GM18519 (cell line): Measurements from ENCODE around the gene NPNT.
"Not testable (repeated sequence)": the region's sequence is repeated elsewhere in the genome, so short reads cannot be mapped to it uniquely, and the experiment has no call there.

Source experiments
- ATAC-seq: cut with Tn5 transposase; IDR thresholded peaks from one replicate; pipeline ENCODE4 v1.9.1; 2021; ENCODE audit warnings: mild to moderate bottlenecking, moderate library complexity; ENCODE audit not compliant: unreplicated experiment, low FRiP score

The NPNT gene

GRCh38 chr4:105894660-105895582 lies at the start of gene NPNT:
NPNT (plus strand) TSS chr4:105895471; CDS start chr4:105895653, 182 bp downstream.
- peak; percentile 46 for ATAC-seq

- ATAC-seq, result no peak
These were observed 49.7 kb upstream of the NPNT start for GRCh38 chr4:105845559-105845958.

GRCh38 chr4:105848359-105848758 lies 46.9 kb upstream of the NPNT start:
- ATAC-seq, result not testable (repeated sequence)

- ATAC-seq, result no peak
These were observed 44.1 kb upstream of the NPNT start for GRCh38 chr4:105851196-105851595.

GRCh38 chr4:105852230-105852629 lies 43.0 kb upstream of the NPNT start:
- not testable (repeated sequence) for ATAC-seq

GRCh38 chr4:105858466-105859040 lies 36.7 kb upstream of the NPNT start:
- ATAC-seq, result no peak

- ATAC-seq, result no peak
These were observed 36.0 kb upstream of the NPNT start for GRCh38 chr4:105859233-105859632.

GRCh38 chr4:105870963-105871362 lies 24.3 kb upstream of the NPNT start:
- no peak for ATAC-seq

GRCh38 chr4:105871997-105872396 lies 23.3 kb upstream of the NPNT start:
- no peak for ATAC-seq

GRCh38 chr4:105875233-105875632 lies 20.0 kb upstream of the NPNT start:
- ATAC-seq, result no peak

GRCh38 chr4:105878668-105879067 lies 16.6 kb upstream of the NPNT start:
- no peak for ATAC-seq

GRCh38 chr4:105887508-105887907 lies 7.8 kb upstream of the NPNT start:
- ATAC-seq, result no peak

- ATAC-seq, result peak; percentile 32
These were observed 551 bp downstream of the NPNT start for GRCh38 chr4:105895583-105896460.

- no peak for ATAC-seq
These were observed 1.2 kb downstream of the NPNT start for GRCh38 chr4:105896461-105896942.

GRCh38 chr4:105896984-105897775 lies 1.9 kb downstream of the NPNT start:
- no peak for ATAC-seq

GRCh38 chr4:105900541-105900940 lies 5.3 kb downstream of the NPNT start:
- ATAC-seq, result no peak

GRCh38 chr4:105902550-105903262 lies 7.4 kb downstream of the NPNT start:
- ATAC-seq, result no peak

- ATAC-seq, result no peak
These were observed 14.6 kb downstream of the NPNT start for GRCh38 chr4:105909787-105910281.

GRCh38 chr4:105911426-105911825 lies 16.2 kb downstream of the NPNT start:
- no peak for ATAC-seq
